T-helper 17 cell (primary cell): ENCODE data around the gene COQ10A. TPM values are rescaled to one million over a fixed set of nuclear protein-coding genes. Genes with fewer than 3 reads are reported as not detected.

ENCODE experiments used
- ATAC-seq: fragments of 150-1000 bp; cut with Tn5 transposase; 2 replicates; pipeline ENCODE4 v1.10.0; 2021; ENCODE audit warnings: mild to moderate bottlenecking, moderate library complexity
- DNase-seq, 3 donors: peaks; one replicate each; pipeline versions ENCODE4 v3.0.0 to v3.0.0-alpha.2; 2020 to 2021
- H3K9me3 ChIP-seq: one replicate; pipeline ENCODE4 v1.7.0; 2013; ENCODE audit warnings: low read length, mild to moderate bottlenecking; ENCODE audit not compliant: control insufficient read depth, poor library complexity, severe bottlenecking
- H3K27ac Mint-ChIP-seq: one replicate; pipeline ENCODE4 v1.8.0; 2022; ENCODE audit warnings: mild to moderate bottlenecking, moderate library complexity, mixed read lengths
- H3K27me3 Mint-ChIP-seq: one replicate; pipeline ENCODE4 v1.8.0; 2022; ENCODE audit warnings: mixed read lengths
- H3K36me3 Mint-ChIP-seq: one replicate; pipeline ENCODE4 v1.8.0; 2022; ENCODE audit warnings: low read depth, mixed read lengths
- H3K4me1 Mint-ChIP-seq: one replicate; pipeline ENCODE4 v1.8.0; 2022; ENCODE audit warnings: mild to moderate bottlenecking, mixed read lengths
- H3K4me3 Mint-ChIP-seq: one replicate; pipeline ENCODE4 v1.8.0; 2022; ENCODE audit warnings: mild to moderate bottlenecking, moderate library complexity, mixed read lengths
- total RNA-seq, 4 donors: library from RNA in 2 of 4; stranded (reverse) in 2 of 4; gene quantifications; one replicate each; pipeline ENCODE4 v1.2.3 and lab custom pipeline; 2022 to 2026

Gene COQ10A
- total RNA-seq, 2 donors from 2014 or later: 28.7 to 34.4 TPM

DNA sequence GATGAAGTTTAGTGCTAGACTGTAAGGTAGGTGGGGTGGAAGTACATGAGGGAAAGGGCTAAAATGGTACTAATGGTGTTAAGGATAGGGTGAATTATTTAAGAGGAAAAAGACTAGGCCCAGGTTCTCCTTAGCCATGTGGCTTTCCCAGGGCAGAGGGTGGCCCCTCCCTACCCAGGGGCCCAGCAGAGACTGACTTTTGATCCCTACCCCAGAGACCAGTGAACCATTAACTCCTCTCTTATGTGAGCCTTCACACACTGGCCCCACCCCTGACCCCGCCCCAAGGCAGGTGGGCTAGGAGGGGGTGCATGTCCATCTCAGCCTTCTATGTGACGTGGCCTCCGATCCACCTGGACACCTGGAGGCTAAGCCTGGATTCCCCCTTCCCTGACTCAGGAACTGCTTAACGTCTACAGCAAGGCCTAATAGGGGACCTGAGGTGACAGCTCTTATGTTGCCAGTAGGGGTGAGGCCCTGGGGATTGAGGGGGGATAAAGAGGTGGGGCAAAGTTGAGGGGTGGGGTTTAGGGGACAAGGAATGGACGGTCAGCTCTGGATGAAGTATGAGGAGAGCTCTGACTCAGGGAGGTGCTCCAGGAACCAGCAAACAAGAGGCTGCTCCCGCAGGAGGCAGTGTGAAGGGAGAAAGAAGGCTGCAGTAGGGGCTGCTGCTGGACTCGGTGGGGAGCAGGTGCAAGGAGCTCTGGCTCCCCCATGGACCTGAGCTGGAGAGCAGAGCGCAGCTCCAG lies 36.1 kb upstream of the COQ10A start:
- ATAC-seq (no peak), DNase-seq (no peak)
- Mint-ChIP-seq H3K4me1 (peaks cover 3% of the 10 kb centered on the region), H3K4me3 (no peak overlapping the region), H3K27me3 (no peaks in the 10 kb centered on the region), H3K36me3 (no peaks in the 10 kb centered on the region), H3K27ac (no peak overlapping the region)
- no peaks in the 10 kb centered on the region for H3K9me3 ChIP-seq

DNA sequence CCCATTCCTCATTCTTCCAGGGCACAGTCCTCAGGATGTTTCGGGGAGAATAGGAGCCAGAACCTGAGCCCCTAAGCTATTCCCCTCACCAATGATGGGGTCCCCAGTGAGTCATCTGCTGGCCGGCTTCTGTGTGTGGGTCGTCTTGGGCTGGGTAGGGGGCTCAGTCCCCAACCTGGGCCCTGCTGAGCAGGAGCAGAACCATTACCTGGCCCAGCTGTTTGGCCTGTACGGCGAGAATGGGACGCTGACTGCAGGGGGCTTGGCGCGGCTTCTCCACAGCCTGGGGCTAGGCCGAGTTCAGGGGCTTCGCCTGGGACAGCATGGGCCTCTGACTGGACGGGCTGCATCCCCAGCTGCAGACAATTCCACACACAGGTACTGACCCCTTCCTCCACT lies 35.6 kb upstream of the COQ10A start:
- Mint-ChIP-seq H3K4me1 (peaks cover 2% of the 10 kb centered on the region), H3K36me3 (no peaks in the 10 kb centered on the region), H3K27me3 (no peaks in the 10 kb centered on the region), H3K27ac (no peak overlapping the region), H3K4me3 (no peak overlapping the region)
- DNase-seq (no peak), ATAC-seq (no peak)
- H3K9me3 ChIP-seq: no peaks in the 10 kb centered on the region

DNA sequence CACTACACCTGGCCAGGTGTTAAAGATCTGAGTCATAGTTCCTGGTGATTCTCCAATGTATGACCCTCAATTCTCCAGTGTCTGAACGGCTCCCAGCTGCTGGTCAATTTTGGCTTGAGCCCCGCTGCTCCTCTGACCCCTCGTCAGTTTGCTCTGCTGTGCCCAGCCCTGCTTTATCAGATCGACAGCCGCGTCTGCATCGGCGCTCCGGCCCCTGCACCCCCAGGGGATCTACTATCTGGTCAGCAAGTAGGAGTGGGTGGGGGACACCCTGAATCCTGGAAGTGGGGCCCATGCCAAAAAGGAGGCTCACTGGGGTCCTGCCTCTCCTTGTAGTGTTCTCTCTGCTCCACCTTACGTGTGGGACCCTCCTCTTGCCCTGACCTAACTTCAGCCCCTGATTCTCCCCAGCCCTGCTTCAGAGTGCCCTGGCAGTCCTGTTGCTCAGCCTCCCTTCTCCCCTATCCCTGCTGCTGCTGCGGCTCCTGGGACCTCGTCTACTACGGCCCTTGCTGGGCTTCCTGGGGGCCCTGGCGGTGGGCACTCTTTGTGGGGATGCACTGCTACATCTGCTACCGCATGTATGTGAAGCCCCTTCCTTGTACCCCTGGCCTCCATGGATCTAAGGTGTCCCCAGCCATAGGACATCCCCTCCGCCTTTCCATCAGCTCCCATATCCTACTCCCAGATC lies 31.9 kb upstream of the COQ10A start:
- Mint-ChIP-seq H3K4me3 (no peak overlapping the region), H3K4me1 (peaks cover 4% of the 10 kb centered on the region), H3K27me3 (no peaks in the 10 kb centered on the region), H3K27ac (no peak overlapping the region), H3K36me3 (no peaks in the 10 kb centered on the region)
- no peaks in the 10 kb centered on the region for H3K9me3 ChIP-seq
- DNase-seq: no peak
- no peak for ATAC-seq

DNA sequence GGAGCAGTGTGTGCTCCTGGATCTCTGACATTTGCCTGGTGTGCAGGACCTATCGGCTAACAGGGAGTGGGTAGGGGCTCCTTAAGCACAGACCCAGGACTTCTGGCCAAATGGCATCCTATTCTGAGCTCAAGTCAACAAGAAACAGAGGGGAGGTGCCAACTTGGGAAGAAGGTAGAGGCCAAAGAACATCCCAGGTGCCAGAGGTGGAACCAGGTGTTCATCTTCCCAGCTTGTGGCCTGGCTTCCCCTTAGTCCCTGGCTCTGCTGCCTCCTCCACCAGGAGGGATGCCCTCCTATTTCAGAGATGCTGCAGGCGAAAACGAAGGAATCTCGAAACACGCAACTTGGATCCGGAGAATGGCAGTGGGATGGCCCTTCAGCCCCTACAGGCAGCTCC lies 30.7 kb upstream of the COQ10A start:
- ATAC-seq: no peak
- Mint-ChIP-seq H3K27me3 (no peaks in the 10 kb centered on the region), H3K36me3 (no peaks in the 10 kb centered on the region), H3K4me1 (peaks cover 4% of the 10 kb centered on the region), H3K27ac (no peak overlapping the region), H3K4me3 (no peak overlapping the region)
- H3K9me3 ChIP-seq: no peaks in the 10 kb centered on the region
- no peak for DNase-seq

DNA sequence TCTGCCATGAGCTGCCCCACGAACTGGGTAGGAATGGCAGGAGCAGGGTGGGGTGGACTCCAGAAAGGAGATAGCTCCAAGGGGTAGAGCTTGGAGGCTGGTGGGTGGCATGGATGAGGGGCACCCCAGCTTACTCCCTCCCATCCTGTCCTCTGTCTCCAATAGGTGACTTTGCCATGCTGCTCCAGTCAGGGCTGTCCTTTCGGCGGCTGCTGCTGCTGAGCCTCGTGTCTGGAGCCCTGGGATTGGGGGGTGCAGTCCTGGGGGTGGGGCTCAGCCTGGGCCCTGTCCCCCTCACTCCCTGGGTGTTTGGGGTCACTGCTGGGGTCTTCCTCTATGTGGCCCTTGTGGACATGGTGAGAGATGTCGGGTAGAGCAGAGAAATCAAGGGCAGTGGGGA lies 29.8 kb upstream of the COQ10A start:
- no peak for ATAC-seq
- no peak overlapping the region for H3K4me3 Mint-ChIP-seq
- H3K36me3 Mint-ChIP-seq: peaks cover 2% of the 10 kb centered on the region
- DNase-seq: no peak
- no peaks in the 10 kb centered on the region for H3K27me3 Mint-ChIP-seq
- H3K27ac Mint-ChIP-seq: peak overlapping the region; percentile 43
- no peaks in the 10 kb centered on the region for H3K9me3 ChIP-seq
- H3K4me1 Mint-ChIP-seq: peaks cover 4% of the 10 kb centered on the region

DNA sequence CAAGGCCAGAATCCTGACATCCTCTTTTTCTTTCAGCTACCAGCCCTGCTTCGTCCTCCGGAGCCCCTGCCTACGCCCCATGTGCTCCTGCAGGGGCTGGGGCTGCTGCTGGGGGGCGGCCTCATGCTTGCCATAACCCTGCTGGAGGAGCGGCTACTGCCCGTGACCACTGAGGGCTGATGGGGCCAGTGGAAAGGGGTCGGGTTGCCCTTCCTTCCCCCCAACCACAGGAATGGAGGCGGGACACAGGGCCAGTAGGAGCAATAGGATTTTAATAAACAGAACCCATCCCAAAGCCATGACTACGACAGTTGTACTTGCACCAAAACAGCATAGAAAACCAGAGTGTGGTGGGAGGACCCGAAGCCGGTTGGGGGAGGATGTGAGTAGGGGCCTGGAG lies 29.2 kb upstream of the COQ10A start:
- H3K4me1 Mint-ChIP-seq: peaks cover 4% of the 10 kb centered on the region
- no peaks in the 10 kb centered on the region for H3K9me3 ChIP-seq
- H3K27ac Mint-ChIP-seq: peak overlapping the region; percentile 43
- no peaks in the 10 kb centered on the region for H3K27me3 Mint-ChIP-seq
- no peak overlapping the region for H3K4me3 Mint-ChIP-seq
- H3K36me3 Mint-ChIP-seq: peaks cover 4% of the 10 kb centered on the region
- ATAC-seq (no peak), DNase-seq (no peak)

DNA sequence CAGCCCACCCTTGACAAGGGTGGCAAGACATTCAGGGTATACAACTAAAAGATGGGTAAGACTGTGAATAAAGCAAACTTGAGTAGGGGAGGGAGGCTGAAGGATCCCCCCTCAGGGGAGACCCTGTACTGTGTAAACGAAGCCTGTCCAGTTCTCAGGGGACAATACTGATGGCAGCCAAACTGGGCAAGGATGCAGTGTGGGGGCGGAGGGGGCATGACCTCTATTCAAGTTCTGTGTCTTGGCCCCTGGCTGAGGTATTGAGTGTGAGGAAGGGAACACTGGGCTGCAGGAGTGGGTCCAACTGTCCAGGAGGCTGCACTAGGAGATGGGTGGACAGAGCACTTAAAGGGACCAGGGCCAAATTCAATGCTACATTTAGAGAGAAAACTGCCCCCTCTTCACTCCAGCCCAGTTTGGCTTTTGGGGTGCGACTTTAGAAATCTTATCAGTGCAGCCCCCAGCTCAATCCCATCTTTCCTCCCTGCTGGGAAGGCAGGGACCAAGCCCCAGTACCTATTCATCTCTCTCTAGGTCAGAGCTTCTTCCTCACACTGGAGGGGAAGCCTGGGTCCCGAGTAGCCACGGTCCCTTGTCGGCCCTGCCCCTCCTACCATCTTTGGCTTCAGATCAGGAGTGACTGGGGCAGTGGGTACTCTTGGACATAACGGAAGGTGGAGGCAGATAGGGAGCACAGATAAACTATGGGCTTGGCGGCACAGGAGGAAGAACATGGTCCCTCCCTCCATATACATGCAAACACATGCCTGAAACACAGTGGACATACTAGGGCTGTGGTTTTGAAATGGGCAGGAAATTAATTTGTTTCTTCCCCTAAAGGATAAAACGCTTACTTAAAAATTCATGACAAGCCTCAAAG lies 25.1 kb upstream of the COQ10A start:
- H3K9me3 ChIP-seq: no peaks in the 10 kb centered on the region
- no peak overlapping the region for H3K4me3 Mint-ChIP-seq
- ATAC-seq (no peak), DNase-seq (no peak)
- peaks cover 2% of the 10 kb centered on the region for H3K4me1 Mint-ChIP-seq
- no peaks in the 10 kb centered on the region for H3K27me3 Mint-ChIP-seq
- peaks cover 7% of the 10 kb centered on the region for H3K36me3 Mint-ChIP-seq
- no peak overlapping the region for H3K27ac Mint-ChIP-seq

DNA sequence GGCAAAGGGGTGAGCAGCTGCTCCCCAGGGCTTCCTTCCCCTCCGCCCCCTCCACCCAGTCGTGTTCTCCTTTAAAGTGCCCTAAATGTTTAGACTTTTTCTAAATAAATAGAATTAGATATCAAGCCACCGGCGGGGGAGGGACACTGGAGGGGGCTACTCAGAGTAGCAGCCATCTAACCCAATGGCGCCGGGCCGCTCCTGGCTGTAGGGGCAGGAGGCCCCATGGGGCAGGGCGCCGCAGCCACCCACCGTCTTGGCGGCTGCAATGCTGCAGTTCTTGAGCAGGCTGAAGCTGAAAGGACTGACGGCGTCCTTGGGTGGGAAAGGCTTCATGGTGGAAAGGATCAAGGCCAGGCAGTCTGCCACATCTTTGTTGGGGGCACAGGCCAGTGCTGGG lies 23.8 kb upstream of the COQ10A start:
- ATAC-seq (no peak), DNase-seq (no peak)
- no peaks in the 10 kb centered on the region for H3K9me3 ChIP-seq
- Mint-ChIP-seq H3K27me3 (no peaks in the 10 kb centered on the region), H3K4me3 (no peak overlapping the region), H3K36me3 (peaks cover 9% of the 10 kb centered on the region), H3K4me1 (peaks cover 2% of the 10 kb centered on the region), H3K27ac (no peak overlapping the region)

DNA sequence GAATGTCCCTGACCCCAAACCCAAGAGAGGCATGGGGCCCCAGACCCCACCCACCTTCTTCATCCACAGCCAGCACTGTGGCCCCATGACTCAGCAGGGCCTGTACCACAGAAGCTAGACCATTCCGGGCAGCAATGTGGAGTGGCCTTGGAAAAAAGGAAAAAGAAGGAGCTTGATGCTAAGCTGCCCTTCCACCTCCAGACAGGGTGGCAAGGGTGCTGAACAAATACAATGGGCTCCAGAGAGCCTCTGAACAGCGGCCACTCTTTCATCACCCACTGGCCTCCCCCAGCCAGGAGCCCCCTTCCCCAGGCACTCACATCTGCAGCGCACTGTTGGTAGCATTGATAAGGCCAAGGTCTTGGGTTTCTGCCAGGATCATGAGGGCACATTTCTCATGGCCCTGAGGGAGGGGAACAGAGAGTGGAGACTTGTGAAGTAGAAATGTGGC lies 23.0 kb upstream of the COQ10A start:
- H3K9me3 ChIP-seq: no peaks in the 10 kb centered on the region
- H3K4me1 Mint-ChIP-seq: peaks cover 2% of the 10 kb centered on the region
- H3K4me3 Mint-ChIP-seq: no peak overlapping the region
- no peak for ATAC-seq
- no peak for DNase-seq
- no peaks in the 10 kb centered on the region for H3K27me3 Mint-ChIP-seq
- no peak overlapping the region for H3K27ac Mint-ChIP-seq
- peaks cover 9% of the 10 kb centered on the region for H3K36me3 Mint-ChIP-seq

DNA sequence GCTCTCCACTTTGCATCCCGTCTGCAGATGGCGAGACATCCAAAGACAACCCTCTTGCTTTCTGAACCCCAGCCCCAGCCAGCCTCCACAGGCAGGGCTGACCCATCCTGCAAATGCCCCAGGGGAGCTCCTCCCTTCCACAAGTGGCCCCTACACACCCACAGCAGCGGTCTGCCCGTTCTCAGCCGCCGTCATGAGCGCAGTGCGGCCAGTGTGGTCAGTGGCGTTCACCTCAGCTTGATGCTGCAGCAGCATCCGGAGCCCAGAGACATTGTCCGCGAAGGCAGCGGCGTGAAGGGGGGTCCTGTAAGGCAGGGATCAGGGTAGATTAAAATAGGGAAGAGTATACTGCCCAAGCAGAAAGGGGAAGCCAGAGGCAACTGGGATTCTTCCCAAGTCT lies 22.2 kb upstream of the COQ10A start:
- Mint-ChIP-seq H3K27ac (no peak overlapping the region), H3K4me1 (no peaks in the 10 kb centered on the region), H3K4me3 (no peak overlapping the region), H3K36me3 (peaks cover 12% of the 10 kb centered on the region), H3K27me3 (no peaks in the 10 kb centered on the region)
- no peak for ATAC-seq
- no peaks in the 10 kb centered on the region for H3K9me3 ChIP-seq
- no peak for DNase-seq

DNA sequence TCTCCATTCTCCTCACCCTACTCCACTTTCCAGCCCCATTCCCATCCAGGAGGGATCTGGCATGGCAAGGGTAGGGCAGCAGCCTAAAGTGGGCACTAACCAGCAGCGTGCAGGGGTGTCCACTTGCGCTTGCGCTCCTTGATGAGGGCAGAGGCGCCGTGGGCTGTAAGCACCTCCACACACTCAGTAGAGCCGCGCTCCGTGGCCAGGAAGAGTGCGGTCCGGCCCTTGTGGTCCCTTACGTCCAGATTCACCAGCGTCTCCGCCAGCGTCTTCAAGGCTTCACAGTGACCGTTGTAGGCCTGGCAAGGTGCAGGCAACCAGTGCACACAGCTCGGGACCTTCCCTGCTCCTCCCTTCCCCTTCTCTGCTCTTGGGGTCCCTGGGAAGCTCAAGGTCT lies 18.8 kb upstream of the COQ10A start:
- DNase-seq: no peak
- no peaks in the 10 kb centered on the region for H3K27me3 Mint-ChIP-seq
- no peak overlapping the region for H3K4me3 Mint-ChIP-seq
- H3K9me3 ChIP-seq: no peaks in the 10 kb centered on the region
- no peak overlapping the region for H3K27ac Mint-ChIP-seq
- H3K4me1 Mint-ChIP-seq: no peaks in the 10 kb centered on the region
- no peak for ATAC-seq
- peaks cover 8% of the 10 kb centered on the region for H3K36me3 Mint-ChIP-seq

DNA sequence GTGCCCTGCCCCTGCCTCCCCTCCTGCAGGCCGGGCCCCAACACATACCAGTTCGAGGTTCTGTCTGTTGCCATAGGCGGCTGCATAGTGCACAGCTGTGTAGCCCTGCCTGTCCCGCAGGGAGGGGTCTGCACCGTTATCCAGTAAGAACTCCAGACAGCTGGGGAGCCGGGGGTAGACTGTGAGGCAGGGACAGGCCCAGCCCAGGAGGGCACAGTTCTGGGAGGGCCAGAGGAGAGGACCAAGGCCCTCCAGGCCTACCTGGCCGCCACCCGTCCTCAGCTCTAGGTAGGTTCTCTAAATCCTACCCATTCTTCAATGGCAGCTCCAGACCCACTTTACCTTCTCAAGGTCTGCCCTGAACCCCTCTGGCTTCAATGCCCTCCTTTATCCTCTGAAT lies 18.0 kb upstream of the COQ10A start:
- ATAC-seq (no peak), DNase-seq (no peak)
- Mint-ChIP-seq H3K27ac (no peak overlapping the region), H3K27me3 (no peaks in the 10 kb centered on the region), H3K4me1 (no peaks in the 10 kb centered on the region), H3K4me3 (no peak overlapping the region), H3K36me3 (peaks cover 8% of the 10 kb centered on the region)
- no peaks in the 10 kb centered on the region for H3K9me3 ChIP-seq

DNA sequence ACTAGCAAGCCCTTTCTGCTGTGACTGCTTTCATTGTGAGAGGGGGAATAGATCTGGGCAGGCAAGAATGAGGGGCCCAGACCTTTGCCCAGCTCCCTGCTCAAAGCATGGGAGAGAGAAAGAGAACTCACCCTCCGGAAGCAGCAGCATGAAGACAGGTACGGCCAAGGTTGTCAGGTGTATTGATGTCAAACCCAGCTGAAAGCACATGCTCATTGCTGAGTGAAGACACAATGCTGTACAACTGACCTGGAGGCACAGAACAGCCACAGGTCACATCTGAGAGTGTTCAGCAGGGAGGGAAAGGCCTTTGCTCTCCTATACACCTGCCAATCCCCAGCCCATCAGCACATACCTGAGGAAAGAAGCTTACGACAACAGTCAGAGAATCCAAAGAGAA lies 14.1 kb upstream of the COQ10A start:
- Mint-ChIP-seq H3K36me3 (peaks cover 8% of the 10 kb centered on the region), H3K4me3 (no peak overlapping the region), H3K4me1 (peaks cover 15% of the 10 kb centered on the region), H3K27ac (no peak overlapping the region), H3K27me3 (no peaks in the 10 kb centered on the region)
- DNase-seq: no peak
- ATAC-seq: no peak
- H3K9me3 ChIP-seq: no peaks in the 10 kb centered on the region
